ENCODE results near the gene ARFRP1.

The ARFRP1 gene

GRCh38 chr20:63736893-63737694 is 29.3 kb upstream of the ARFRP1 start:
- peak overlapping the region; percentile 77 for H3K9ac ChIP-seq (ENCODE audit: low read length)
- no peaks in the 10 kb centered on the region for H3K36me3 ChIP-seq (ENCODE audit: low read length)
- H3K4me3 ChIP-seq (ENCODE audit: insufficient read depth, low read length, poor library complexity, severe bottlenecking) = peak overlapping the region; percentile 55
- H3K4me2 ChIP-seq (ENCODE audit: low read depth, low read length, poor library complexity, severe bottlenecking) = peak overlapping the region; percentile 89
- peaks cover 17% of the 10 kb centered on the region for H3F3A ChIP-seq (ENCODE audit: insufficient read depth)
- H4K20me1 ChIP-seq (ENCODE audit: low read depth, low read length) = no peaks in the 10 kb centered on the region
- H3K9me2 ChIP-seq (replicated peaks; ENCODE audit: insufficient read depth, low read length) = no peaks in the 10 kb centered on the region
- H3K27me3 ChIP-seq (ENCODE audit: low read length) = no peaks in the 10 kb centered on the region
- no peaks in the 10 kb centered on the region for H3K9me3 ChIP-seq (ENCODE audit: insufficient read depth, low read length)
- H3K27ac ChIP-seq (ENCODE audit: low read depth, low read length) = peak overlapping the region; percentile 97
- H2AFZ ChIP-seq (ENCODE audit: low read depth, low read length, severe bottlenecking) = no peak overlapping the region
- H3K79me2 ChIP-seq (ENCODE audit: insufficient read depth, low read length) = 0 out of 2 replicates have a peak, but pooled peaks cover 1% of the 10 kb centered on the region
- TF ChIP-seq CTCF (IDR thresholded peaks at IDR 0.05; ENCODE audit: insufficient read depth, low read length, poor library complexity, severe bottlenecking) = no peak
- no peak for TF ChIP-seq EZH2phosphoT487 (conservative IDR thresholded peaks at IDR 0.05; ENCODE audit: low read length)

GRCh38 chr20:63735859-63736718 is 28.3 kb upstream of the ARFRP1 start, which contains the start of gene LIME1:
Gene LIME1, plus strand, starts transcription at chr20:63736664. Its CDS starts 886 bp downstream, at chr20:63737550.
- no peaks in the 10 kb centered on the region for H3K36me3 ChIP-seq (ENCODE audit: low read length)
- peak within 1 kb of the TSS; percentile 77 for H3K9ac ChIP-seq (ENCODE audit: low read length)
- no peaks in the 10 kb centered on the region for H3K9me3 ChIP-seq (ENCODE audit: insufficient read depth, low read length)
- no peaks in the 10 kb centered on the region for H3K9me2 ChIP-seq (replicated peaks; ENCODE audit: insufficient read depth, low read length)
- no peaks in the 10 kb centered on the region for H3K27me3 ChIP-seq (ENCODE audit: low read length)
- no peak within 1 kb of the TSS for H2AFZ ChIP-seq (ENCODE audit: low read depth, low read length, severe bottlenecking)
- peak within 1 kb of the TSS; percentile 89 for H3K4me2 ChIP-seq (ENCODE audit: low read depth, low read length, poor library complexity, severe bottlenecking)
- H3K27ac ChIP-seq (ENCODE audit: low read depth, low read length) = peak within 1 kb of the TSS; percentile 97
- H3F3A ChIP-seq (ENCODE audit: insufficient read depth) = peaks cover 26% of the 10 kb centered on the region
- peak within 1 kb of the TSS; percentile 55 for H3K4me3 ChIP-seq (ENCODE audit: insufficient read depth, low read length, poor library complexity, severe bottlenecking)
- no peak for TF ChIP-seq CTCF (IDR thresholded peaks at IDR 0.05; ENCODE audit: insufficient read depth, low read length, poor library complexity, severe bottlenecking)
- TF ChIP-seq EZH2phosphoT487 (conservative IDR thresholded peaks at IDR 0.05; ENCODE audit: low read length) = no peak
- peaks cover 10% of the 10 kb centered on the region; the same call in 1 of the 2 replicates for H3K79me2 ChIP-seq (ENCODE audit: insufficient read depth, low read length)
- H4K20me1 ChIP-seq (ENCODE audit: low read depth, low read length) = no peaks in the 10 kb centered on the region

GRCh38 chr20:63734946-63735858 is 27.4 kb upstream of the ARFRP1 start:
- no peaks in the 10 kb centered on the region for H3K36me3 ChIP-seq (ENCODE audit: low read length)
- H2AFZ ChIP-seq (ENCODE audit: low read depth, low read length, severe bottlenecking) = no peak overlapping the region
- no peak for TF ChIP-seq CTCF (IDR thresholded peaks at IDR 0.05; ENCODE audit: insufficient read depth, low read length, poor library complexity, severe bottlenecking)
- no peak for TF ChIP-seq EZH2phosphoT487 (conservative IDR thresholded peaks at IDR 0.05; ENCODE audit: low read length)
- peaks cover 34% of the 10 kb centered on the region for H3F3A ChIP-seq (ENCODE audit: insufficient read depth)
- no peaks in the 10 kb centered on the region for H3K9me2 ChIP-seq (replicated peaks; ENCODE audit: insufficient read depth, low read length)
- peaks cover 10% of the 10 kb centered on the region; the same call in 1 of the 2 replicates for H3K79me2 ChIP-seq (ENCODE audit: insufficient read depth, low read length)
- H3K27me3 ChIP-seq (ENCODE audit: low read length) = no peaks in the 10 kb centered on the region
- no peaks in the 10 kb centered on the region for H3K9me3 ChIP-seq (ENCODE audit: insufficient read depth, low read length)
- no peak overlapping the region for H3K4me2 ChIP-seq (ENCODE audit: low read depth, low read length, poor library complexity, severe bottlenecking)
- no peaks in the 10 kb centered on the region for H4K20me1 ChIP-seq (ENCODE audit: low read depth, low read length)
- no peak overlapping the region for H3K4me3 ChIP-seq (ENCODE audit: insufficient read depth, low read length, poor library complexity, severe bottlenecking)
- peak overlapping the region; percentile 77; the same call in 1 of the 2 replicates for H3K9ac ChIP-seq (ENCODE audit: low read length)
- H3K27ac ChIP-seq (ENCODE audit: low read depth, low read length) = peak overlapping the region; percentile 97
